Endothelial cell of umbilical vein (primary cell): ENCODE measurements around the gene ANKRD34B. TPM values are rescaled to one million over a fixed set of nuclear protein-coding genes. Genes with fewer than 3 reads are reported as not detected.

Experiments used
- BruUV-seq: library from RNA; stranded (reverse); fragments of 400-500 nt; replicated peaks from 2 replicates; lab custom pipeline; 2021; lab: Mats Ljungman, UMichigan
- CTCF ChIA-PET: fragments of 300-600, 350-600 bp; sonication (Branson Sonifier 250); formaldehyde crosslinking; loops from one replicate; lab custom pipeline; 2021; ENCODE audit warnings: antibody characterized with exemption, inconsistent platforms; lab: Charles Lee
- POLR2A ChIA-PET: fragments of 300-600, 350-600 bp; sonication (Branson Sonifier 250); formaldehyde crosslinking; loops from one replicate; lab custom pipeline; 2021; ENCODE audit warnings: antibody characterized with exemption, inconsistent platforms; lab: Charles Lee
- DNase-seq: peaks from one replicate; pipeline ENCODE4 v3.0.0-alpha.2; 2011; ENCODE audit warnings: low read depth, low spot score
- FAIRE-seq: peaks from 2 replicates; lab custom pipeline; 2011; peaks lifted over from hg19 to GRCh38; lab: Jason Lieb, UNC
- H2AFZ ChIP-seq: 2 replicates; pipeline ENCODE4 v1.6.0; 2012; ENCODE audit warnings: low read depth, low read length, control low read depth, inconsistent platforms
- H3K27ac ChIP-seq: 2 replicates; pipeline ENCODE4 v1.5.1; 2011; ENCODE audit warnings: low read depth, mild to moderate bottlenecking, control low read depth, low read length, moderate library complexity; ENCODE audit not compliant: insufficient read depth
- H3K27me3 ChIP-seq, 2 experiments: 2 replicates each; pipeline versions ENCODE4 v1.6.0 to v1.6.1; 2011; ENCODE audit warnings: low read length in 2 of 2, mixed read lengths in 1 of 2; ENCODE audit not compliant: control insufficient read depth in 2 of 2, insufficient read depth in 2 of 2
- H3K36me3 ChIP-seq, 2 experiments: 2 replicates in 1 of 2; 3 replicates in 1 of 2; pipeline ENCODE4 v1.5.1; 2011; ENCODE audit warnings: low read length in 2 of 2, mild to moderate bottlenecking in 1 of 2, moderate library complexity in 1 of 2; ENCODE audit not compliant: control insufficient read depth in 2 of 2, insufficient read depth in 2 of 2; ENCODE audit errors: extremely low read depth in 1 of 2
- H3K4me1 ChIP-seq: 3 replicates; pipeline ENCODE4 v1.5.1; 2011; ENCODE audit warnings: mild to moderate bottlenecking, low read length; ENCODE audit not compliant: control insufficient read depth, insufficient read depth; ENCODE audit errors: extremely low read depth
- H3K4me2 ChIP-seq: 2 replicates; pipeline ENCODE4 v1.6.1; 2011; ENCODE audit warnings: low read length, control low read depth, mixed read lengths; ENCODE audit not compliant: insufficient read depth
- H3K4me3 ChIP-seq, 3 experiments: fragments of 200-600 bp in 1 of 3; sonication (generic), shearing (Covaris generic) in 1 of 3; replicated peaks in 1 of 3; 2 replicates each; pipeline ENCODE4 v1.5.1; 2011 to 2016; ENCODE audit warnings: control low read depth in 3 of 3, low read length in 3 of 3, mild to moderate bottlenecking in 2 of 3, inconsistent platforms in 1 of 3, low read depth in 1 of 3, moderate library complexity in 1 of 3; ENCODE audit not compliant: insufficient read depth in 1 of 3
- H3K79me2 ChIP-seq: 2 replicates; pipeline ENCODE4 v1.6.0; 2012; ENCODE audit warnings: low read length, inconsistent platforms; ENCODE audit not compliant: control insufficient read depth, insufficient read depth
- H3K9ac ChIP-seq: replicated peaks from 2 replicates; pipeline ENCODE3; 2011; ENCODE audit warnings: low read length, control low read depth; ENCODE audit not compliant: insufficient read depth; ENCODE audit errors: extremely low read depth
- H3K9me1 ChIP-seq: replicated peaks from 3 replicates; pipeline ENCODE4 v1.6.0; 2011; ENCODE audit warnings: mild to moderate bottlenecking, low read length; ENCODE audit not compliant: control insufficient read depth, insufficient read depth; ENCODE audit errors: extremely low read depth
- H3K9me3 ChIP-seq: replicated peaks from 2 replicates; pipeline ENCODE4 v1.5.1; 2012; ENCODE audit warnings: low read length, inconsistent platforms; ENCODE audit not compliant: control insufficient read depth, insufficient read depth
- H4K20me1 ChIP-seq: replicated peaks from 2 replicates; pipeline ENCODE3; 2011; ENCODE audit warnings: mild to moderate bottlenecking, low read length; ENCODE audit not compliant: control insufficient read depth, insufficient read depth; ENCODE audit errors: extremely low read depth
- EZH2 ChIP-seq: IDR thresholded peaks from 2 replicates; pipeline ENCODE4 v1.6.1; 2012; ENCODE audit warnings: borderline replicate concordance, low read depth, mild to moderate bottlenecking, moderate library complexity, low read length, inconsistent platforms; ENCODE audit not compliant: severe bottlenecking
- FOS ChIP-seq: IDR thresholded peaks from 2 replicates; pipeline ENCODE4 v1.6.1; 2011; ENCODE audit warnings: mild to moderate bottlenecking, low read length, moderate library complexity, borderline replicate concordance; ENCODE audit not compliant: insufficient read depth
- GATA2 ChIP-seq: IDR thresholded peaks from 2 replicates; pipeline ENCODE4 v1.7.0; 2011; ENCODE audit warnings: low read depth, mild to moderate bottlenecking, moderate library complexity, mixed read lengths, low read length; ENCODE audit not compliant: insufficient read length, insufficient read depth
- JUN ChIP-seq: IDR thresholded peaks from 2 replicates; pipeline ENCODE4 v1.6.1; 2011; ENCODE audit warnings: borderline replicate concordance, low read depth; ENCODE audit not compliant: insufficient read length, insufficient read depth
- MYC ChIP-seq: IDR thresholded peaks from one replicate; pipeline ENCODE4 v1.6.1; 2011; ENCODE audit warnings: mild to moderate bottlenecking, low read depth, low read length
- POLR2A ChIP-seq: IDR thresholded peaks from 2 replicates; pipeline ENCODE4 v1.6.1; 2012; ENCODE audit warnings: low read depth, mild to moderate bottlenecking, control low read depth, low read length
- POLR2AphosphoS5 ChIP-seq: IDR thresholded peaks from 2 replicates; pipeline ENCODE4 v1.6.1; 2012; ENCODE audit warnings: low read depth, mild to moderate bottlenecking, control low read depth, low read length, moderate library complexity; ENCODE audit not compliant: insufficient read depth
- dilution Hi-C: fragments of 300-500 bp; cut with MboI; formaldehyde crosslinking; loops from one replicate; pipeline ENCODE4 v1.15.0; 2019; ENCODE audit warnings: low sequenced_read_pairs; ENCODE audit not compliant: extremely low pct_ligation_motif_present
- intact Hi-C: fragments of 100-400 bp; cut with micrococcal nuclease; formaldehyde crosslinking; loops from one replicate; pipeline ENCODE4 v1.10.0; 2022
- polyA plus RNA-seq, 4 experiments: library from polyadenylated mRNA; depleted of rRNA in 3 of 4; stranded (reverse) in 3 of 4; unstranded in 1 of 4; fragments of >200 nt; gene quantifications; 2 replicates each; pipeline versions ENCODE4 v1.2.1 to v1.2.3, GENCODE V29; 2011 to 2012; ENCODE audit warnings: missing spikeins in 1 of 4
- total RNA-seq: library from RNA; stranded (reverse); gene quantifications from 2 replicates; pipeline ENCODE4 v1.2.3, GENCODE V29; 2021
- TF ChIP-seq, protein P1 (sequence below), 2 donors: IDR thresholded peaks; 1 replicate in 1 of 2; 2 replicates in 1 of 2; pipeline ENCODE4 v1.5.1; 2011; ENCODE audit warnings: low read length in 2 of 2, mild to moderate bottlenecking in 2 of 2, moderate library complexity in 2 of 2, control low read depth in 1 of 2, inconsistent platforms in 1 of 2, low read depth in 1 of 2; ENCODE audit not compliant: insufficient read depth in 1 of 2; ENCODE audit errors: extremely low read depth in 1 of 2
- TF ChIP-seq, protein P2 (sequence below): IDR thresholded peaks from 2 replicates; pipeline ENCODE4 v1.6.1; 2011; ENCODE audit not compliant: insufficient read depth, insufficient read length

ANKRD34B gene
- total and polyA plus RNA-seq, 2 donors (not counting 3 experiments of a cell fraction or from before 2014, with no cell fraction given): not detected

DNA sequence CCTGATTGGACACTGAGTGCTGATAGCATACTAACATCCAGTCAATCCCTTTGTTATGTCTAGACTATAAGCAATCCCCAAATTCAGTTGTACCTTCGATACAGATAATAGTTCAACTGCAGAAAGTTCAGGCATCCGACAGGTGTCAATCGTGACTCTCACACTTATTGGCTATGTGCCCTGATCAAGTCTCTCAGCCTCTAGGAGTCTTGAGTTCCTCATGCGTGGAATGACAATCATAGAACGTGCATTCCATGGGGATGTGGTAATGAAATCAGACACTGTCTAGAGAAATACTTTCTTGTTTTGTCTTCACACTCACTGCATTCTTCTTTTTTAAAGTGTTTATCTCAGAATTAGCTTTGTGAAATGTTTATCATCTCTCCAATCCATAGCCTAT is 4.8 kb downstream of the ANKRD34B start:
- Histone ChIP-seq H3K9ac (no peak overlapping the region), H3K79me2 (no peaks in the 10 kb centered on the region), H3K27ac (no peak overlapping the region), H3K4me1 (no peaks in the 10 kb centered on the region), H3K27me3 (peaks cover 16 to 53% of the 10 kb centered on the region in 2 experiments), H3K4me3 (no peak overlapping the region), H3K4me2 (no peak overlapping the region), H4K20me1 (no peaks in the 10 kb centered on the region), H3K36me3 (no peaks in the 10 kb centered on the region), H2AFZ (no peak overlapping the region), H3K9me1 (no peaks in the 10 kb centered on the region), H3K9me3 (no peaks in the 10 kb centered on the region)
- TF ChIP-seq EZH2 (no peak), JUN (no peak), FOS (no peak), MYC (no peak), POLR2AphosphoS5 (no peak), POLR2A (no peak), GATA2 (no peak)
- TF ChIP-seq, protein P1, sequence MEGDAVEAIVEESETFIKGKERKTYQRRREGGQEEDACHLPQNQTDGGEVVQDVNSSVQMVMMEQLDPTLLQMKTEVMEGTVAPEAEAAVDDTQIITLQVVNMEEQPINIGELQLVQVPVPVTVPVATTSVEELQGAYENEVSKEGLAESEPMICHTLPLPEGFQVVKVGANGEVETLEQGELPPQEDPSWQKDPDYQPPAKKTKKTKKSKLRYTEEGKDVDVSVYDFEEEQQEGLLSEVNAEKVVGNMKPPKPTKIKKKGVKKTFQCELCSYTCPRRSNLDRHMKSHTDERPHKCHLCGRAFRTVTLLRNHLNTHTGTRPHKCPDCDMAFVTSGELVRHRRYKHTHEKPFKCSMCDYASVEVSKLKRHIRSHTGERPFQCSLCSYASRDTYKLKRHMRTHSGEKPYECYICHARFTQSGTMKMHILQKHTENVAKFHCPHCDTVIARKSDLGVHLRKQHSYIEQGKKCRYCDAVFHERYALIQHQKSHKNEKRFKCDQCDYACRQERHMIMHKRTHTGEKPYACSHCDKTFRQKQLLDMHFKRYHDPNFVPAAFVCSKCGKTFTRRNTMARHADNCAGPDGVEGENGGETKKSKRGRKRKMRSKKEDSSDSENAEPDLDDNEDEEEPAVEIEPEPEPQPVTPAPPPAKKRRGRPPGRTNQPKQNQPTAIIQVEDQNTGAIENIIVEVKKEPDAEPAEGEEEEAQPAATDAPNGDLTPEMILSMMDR (IDR thresholded peaks at IDR 0.05; ENCODE audit: extremely low read depth in 1 of 2, insufficient read depth in 1 of 2, low read depth in 1 of 2, low read length in 2 of 2): no peak
- TF ChIP-seq, protein P2, sequence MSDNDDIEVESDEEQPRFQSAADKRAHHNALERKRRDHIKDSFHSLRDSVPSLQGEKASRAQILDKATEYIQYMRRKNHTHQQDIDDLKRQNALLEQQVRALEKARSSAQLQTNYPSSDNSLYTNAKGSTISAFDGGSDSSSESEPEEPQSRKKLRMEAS: no peak
- BruUV-seq: no TSS peak
- no peak for FAIRE-seq
- ChIA-PET POLR2A (no interaction called here), CTCF (no interaction called here)
- intact Hi-C loops (no loop called here), dilution Hi-C loops (no loop called here)
- DNase-seq: no peak
